ENCODE results near the gene CHST8.

Gene CHST8

DNA sequence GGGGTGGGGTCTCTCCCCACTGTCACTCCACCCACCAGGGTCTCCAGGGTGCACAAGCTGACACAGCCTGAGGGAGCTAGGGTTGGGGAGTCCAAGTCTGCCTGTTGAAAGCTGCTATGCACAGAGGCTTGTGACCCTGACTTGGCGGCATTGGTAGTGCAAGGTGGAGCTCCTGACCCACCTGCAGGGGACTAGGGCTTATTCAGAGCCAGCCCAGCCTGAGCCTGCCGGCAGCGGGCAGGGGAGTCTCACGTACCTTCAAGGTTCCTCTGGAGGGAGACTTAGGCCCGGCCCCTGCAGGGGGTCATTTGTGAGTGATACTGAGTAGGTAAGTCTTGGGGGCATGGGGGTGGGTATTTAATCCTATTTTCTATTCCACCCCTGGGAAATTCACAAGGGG lies 179.7 kb downstream of the CHST8 start:
- TF ChIP-seq, protein P1, sequence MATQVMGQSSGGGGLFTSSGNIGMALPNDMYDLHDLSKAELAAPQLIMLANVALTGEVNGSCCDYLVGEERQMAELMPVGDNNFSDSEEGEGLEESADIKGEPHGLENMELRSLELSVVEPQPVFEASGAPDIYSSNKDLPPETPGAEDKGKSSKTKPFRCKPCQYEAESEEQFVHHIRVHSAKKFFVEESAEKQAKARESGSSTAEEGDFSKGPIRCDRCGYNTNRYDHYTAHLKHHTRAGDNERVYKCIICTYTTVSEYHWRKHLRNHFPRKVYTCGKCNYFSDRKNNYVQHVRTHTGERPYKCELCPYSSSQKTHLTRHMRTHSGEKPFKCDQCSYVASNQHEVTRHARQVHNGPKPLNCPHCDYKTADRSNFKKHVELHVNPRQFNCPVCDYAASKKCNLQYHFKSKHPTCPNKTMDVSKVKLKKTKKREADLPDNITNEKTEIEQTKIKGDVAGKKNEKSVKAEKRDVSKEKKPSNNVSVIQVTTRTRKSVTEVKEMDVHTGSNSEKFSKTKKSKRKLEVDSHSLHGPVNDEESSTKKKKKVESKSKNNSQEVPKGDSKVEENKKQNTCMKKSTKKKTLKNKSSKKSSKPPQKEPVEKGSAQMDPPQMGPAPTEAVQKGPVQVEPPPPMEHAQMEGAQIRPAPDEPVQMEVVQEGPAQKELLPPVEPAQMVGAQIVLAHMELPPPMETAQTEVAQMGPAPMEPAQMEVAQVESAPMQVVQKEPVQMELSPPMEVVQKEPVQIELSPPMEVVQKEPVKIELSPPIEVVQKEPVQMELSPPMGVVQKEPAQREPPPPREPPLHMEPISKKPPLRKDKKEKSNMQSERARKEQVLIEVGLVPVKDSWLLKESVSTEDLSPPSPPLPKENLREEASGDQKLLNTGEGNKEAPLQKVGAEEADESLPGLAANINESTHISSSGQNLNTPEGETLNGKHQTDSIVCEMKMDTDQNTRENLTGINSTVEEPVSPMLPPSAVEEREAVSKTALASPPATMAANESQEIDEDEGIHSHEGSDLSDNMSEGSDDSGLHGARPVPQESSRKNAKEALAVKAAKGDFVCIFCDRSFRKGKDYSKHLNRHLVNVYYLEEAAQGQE (IDR thresholded peaks at IDR 0.05; ENCODE audit: low read depth) = no peak
- no peak for TF ChIP-seq EP300 (IDR thresholded peaks at IDR 0.05; ENCODE audit: borderline replicate concordance)
- TF ChIP-seq, protein P2, sequence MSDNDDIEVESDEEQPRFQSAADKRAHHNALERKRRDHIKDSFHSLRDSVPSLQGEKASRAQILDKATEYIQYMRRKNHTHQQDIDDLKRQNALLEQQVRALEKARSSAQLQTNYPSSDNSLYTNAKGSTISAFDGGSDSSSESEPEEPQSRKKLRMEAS (IDR thresholded peaks at IDR 0.05) = no peak
- TF ChIP-seq FOXM1 (IDR thresholded peaks at IDR 0.05; ENCODE audit: borderline replicate concordance, low read depth) = no peak
- no peak for TF ChIP-seq CEBPB (IDR thresholded peaks at IDR 0.05)
- no peak for TF ChIP-seq TEAD4 (IDR thresholded peaks at IDR 0.05)
- TF ChIP-seq YY1 (IDR thresholded peaks at IDR 0.05; ENCODE audit: low read depth) = no peak
- no peak for TF ChIP-seq ZBTB7A (IDR thresholded peaks at IDR 0.05; ENCODE audit: low read depth)
- TF ChIP-seq NFIC (IDR thresholded peaks at IDR 0.05) = no peak
- no peak for TF ChIP-seq CREB1 (IDR thresholded peaks at IDR 0.05; ENCODE audit: low read depth)
- TF ChIP-seq TCF12 (IDR thresholded peaks at IDR 0.05; ENCODE audit: low read depth) = no peak
- no peak for TF ChIP-seq RAD21 (IDR thresholded peaks at IDR 0.05; ENCODE audit: low read depth)
- TF ChIP-seq, protein P3, sequence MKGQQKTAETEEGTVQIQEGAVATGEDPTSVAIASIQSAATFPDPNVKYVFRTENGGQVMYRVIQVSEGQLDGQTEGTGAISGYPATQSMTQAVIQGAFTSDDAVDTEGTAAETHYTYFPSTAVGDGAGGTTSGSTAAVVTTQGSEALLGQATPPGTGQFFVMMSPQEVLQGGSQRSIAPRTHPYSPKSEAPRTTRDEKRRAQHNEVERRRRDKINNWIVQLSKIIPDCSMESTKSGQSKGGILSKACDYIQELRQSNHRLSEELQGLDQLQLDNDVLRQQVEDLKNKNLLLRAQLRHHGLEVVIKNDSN (IDR thresholded peaks at IDR 0.05) = no peak
- no peak for TF ChIP-seq EGR1 (IDR thresholded peaks at IDR 0.05)
- TF ChIP-seq TAF1 (IDR thresholded peaks at IDR 0.05; ENCODE audit: low read depth) = no peak

DNA sequence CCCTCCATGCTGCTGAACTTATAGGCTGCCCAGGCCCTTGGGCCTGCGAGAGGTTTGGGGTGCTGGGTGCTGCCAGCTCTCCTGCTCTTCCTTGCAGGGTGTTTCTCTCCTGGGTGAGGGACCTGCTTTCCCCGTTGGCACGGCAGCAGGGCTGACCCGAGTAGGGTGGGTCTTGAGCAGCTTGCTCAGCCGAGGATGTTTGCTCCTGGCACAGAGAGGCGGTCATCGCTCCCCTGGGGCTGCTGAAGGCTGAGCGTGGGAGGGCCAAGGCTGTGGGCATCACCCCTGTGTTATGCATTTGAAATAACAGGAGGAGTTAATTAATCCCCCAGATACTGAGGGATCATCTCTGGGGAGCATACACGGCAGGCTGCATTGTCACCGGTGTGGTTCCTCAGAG lies 180.2 kb downstream of the CHST8 start:
- TF ChIP-seq CEBPB (IDR thresholded peaks at IDR 0.05) (no peak), ZBTB7A (IDR thresholded peaks at IDR 0.05; ENCODE audit: low read depth) (no peak), RAD21 (IDR thresholded peaks at IDR 0.05; ENCODE audit: low read depth) (no peak), YY1 (IDR thresholded peaks at IDR 0.05; ENCODE audit: low read depth) (no peak), NFIC (IDR thresholded peaks at IDR 0.05) (no peak), EP300 (IDR thresholded peaks at IDR 0.05; ENCODE audit: borderline replicate concordance) (no peak), EGR1 (IDR thresholded peaks at IDR 0.05) (no peak), TCF12 (IDR thresholded peaks at IDR 0.05; ENCODE audit: low read depth) (no peak), CREB1 (IDR thresholded peaks at IDR 0.05; ENCODE audit: low read depth) (no peak), TAF1 (IDR thresholded peaks at IDR 0.05; ENCODE audit: low read depth) (no peak)
- TF ChIP-seq, protein P3 (IDR thresholded peaks at IDR 0.05) = no peak
- TF ChIP-seq, protein P2 (IDR thresholded peaks at IDR 0.05) = no peak

DNA sequence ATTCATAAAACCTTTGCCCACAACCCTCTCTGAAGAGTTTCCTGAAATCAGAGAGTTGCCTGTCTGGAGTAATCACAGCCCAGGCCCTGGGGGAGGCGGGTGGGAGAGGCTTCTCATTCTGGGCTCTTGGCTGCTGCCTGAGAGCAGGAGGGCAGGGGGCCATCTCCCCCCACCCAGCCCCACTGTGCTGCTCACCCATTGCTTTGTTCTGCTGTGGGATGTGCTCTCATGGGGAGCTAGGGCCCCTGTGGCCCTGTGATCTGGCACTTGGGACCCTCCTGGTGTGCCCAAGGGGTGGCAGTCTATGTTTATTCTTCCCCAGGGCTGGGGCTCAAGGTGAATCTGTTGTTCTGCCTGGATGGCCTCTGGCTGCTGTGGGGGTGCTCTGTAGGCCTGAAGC lies 181.0 kb downstream of the CHST8 start:
- TF ChIP-seq CREB1 (IDR thresholded peaks at IDR 0.05; ENCODE audit: low read depth) (no peak), FOXM1 (IDR thresholded peaks at IDR 0.05; ENCODE audit: borderline replicate concordance, low read depth) (no peak), YY1 (IDR thresholded peaks at IDR 0.05; ENCODE audit: low read depth) (no peak), RAD21 (IDR thresholded peaks at IDR 0.05; ENCODE audit: low read depth) (no peak), TAF1 (IDR thresholded peaks at IDR 0.05; ENCODE audit: low read depth) (no peak), CEBPB (IDR thresholded peaks at IDR 0.05) (no peak)
- TF ChIP-seq, protein P1 (IDR thresholded peaks at IDR 0.05; ENCODE audit: low read depth) = no peak
- TF ChIP-seq, protein P3 (IDR thresholded peaks at IDR 0.05) = no peak
- TF ChIP-seq, protein P2 (IDR thresholded peaks at IDR 0.05) = no peak

DNA sequence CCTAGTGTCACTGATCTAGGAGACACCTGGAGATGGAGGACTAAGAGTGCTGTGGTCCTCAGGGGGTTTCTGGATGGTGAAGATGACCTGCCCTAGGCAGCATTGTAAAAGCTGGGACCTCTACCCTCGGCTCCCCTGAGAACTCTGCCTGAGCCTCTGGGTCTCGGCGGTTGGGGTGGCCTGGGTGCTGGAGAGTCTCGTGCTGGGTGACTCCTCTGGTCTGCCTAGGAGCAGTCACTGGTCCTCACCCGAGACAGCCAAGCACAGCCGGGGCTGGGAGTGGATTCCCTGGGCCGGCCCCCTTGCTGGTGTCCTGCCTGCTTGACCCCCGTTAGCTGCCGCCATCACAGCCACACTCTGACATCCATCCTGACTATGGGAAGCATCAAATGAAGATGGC lies 181.6 kb downstream of the CHST8 start:
- TF ChIP-seq CREB1 (IDR thresholded peaks at IDR 0.05; ENCODE audit: low read depth) (no peak), RAD21 (IDR thresholded peaks at IDR 0.05; ENCODE audit: low read depth) (no peak)

DNA sequence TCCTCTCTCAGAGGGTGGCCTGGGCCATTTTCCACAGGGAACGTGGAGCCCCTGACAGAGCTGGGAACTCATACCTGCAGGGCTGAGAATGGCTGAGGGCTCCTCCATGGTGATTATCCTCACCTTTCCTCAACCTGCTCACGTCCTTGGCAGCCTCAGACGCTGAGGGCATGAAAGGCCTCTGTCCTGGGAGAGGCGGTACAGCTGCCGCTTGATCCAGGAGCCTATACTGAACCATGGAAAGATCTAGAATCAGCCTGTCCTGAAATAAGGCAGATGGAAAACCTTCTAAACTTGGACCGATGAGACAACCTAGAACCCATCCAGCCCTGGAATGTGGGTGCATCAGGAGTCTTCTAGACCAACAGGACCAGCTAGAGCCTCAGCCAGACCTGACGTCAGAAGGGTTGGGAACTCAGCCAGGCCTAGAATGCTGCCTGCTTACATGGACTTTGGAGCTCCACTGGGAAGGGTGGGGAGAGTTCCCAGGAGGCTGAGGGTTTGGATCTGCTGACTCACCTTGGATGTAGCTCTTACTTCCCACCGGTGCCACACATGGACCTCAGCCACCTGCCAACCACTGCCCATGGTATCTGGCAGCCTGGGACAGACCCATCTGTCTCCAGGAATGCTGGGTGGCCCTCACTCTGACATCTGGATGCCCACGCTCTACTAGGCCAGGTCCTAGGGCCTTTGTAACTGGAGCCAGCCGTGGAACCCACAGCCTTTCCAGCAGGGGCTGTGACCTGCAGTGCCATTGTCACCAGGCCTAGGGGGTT lies 182.5 kb downstream of the CHST8 start:
- TF ChIP-seq TEAD4 (IDR thresholded peaks at IDR 0.05) (no peak), TAF1 (IDR thresholded peaks at IDR 0.05; ENCODE audit: low read depth) (no peak), RAD21 (IDR thresholded peaks at IDR 0.05; ENCODE audit: low read depth) (no peak), YY1 (IDR thresholded peaks at IDR 0.05; ENCODE audit: low read depth) (no peak), ZBTB7A (IDR thresholded peaks at IDR 0.05; ENCODE audit: low read depth) (no peak), FOXM1 (IDR thresholded peaks at IDR 0.05; ENCODE audit: borderline replicate concordance, low read depth) (no peak), EGR1 (IDR thresholded peaks at IDR 0.05) (no peak), NFIC (IDR thresholded peaks at IDR 0.05) (no peak), EP300 (IDR thresholded peaks at IDR 0.05; ENCODE audit: borderline replicate concordance) (no peak), CEBPB (IDR thresholded peaks at IDR 0.05) (no peak), CREB1 (IDR thresholded peaks at IDR 0.05; ENCODE audit: low read depth) (no peak), TCF12 (IDR thresholded peaks at IDR 0.05; ENCODE audit: low read depth) (no peak)
- TF ChIP-seq, protein P2 (IDR thresholded peaks at IDR 0.05) = no peak
- TF ChIP-seq, protein P3 (IDR thresholded peaks at IDR 0.05) = no peak
- TF ChIP-seq, protein P1 (IDR thresholded peaks at IDR 0.05; ENCODE audit: low read depth) = no peak
